OCI-LY3 (cell line): ENCODE results near the gene ARHGAP10.

ENCODE experiments used
- CTCF ChIP-seq: fragments of 200-600, 300-600 bp; sonication (generic); IDR thresholded peaks from 2 replicates; pipeline ENCODE4 v1.5.1; 2014; ENCODE audit warnings: antibody characterized with exemption, low read length, low read depth
- EZH2phosphoT487 ChIP-seq: fragments of 200-600 bp; shearing (Covaris generic); IDR thresholded peaks from 2 replicates; pipeline ENCODE4 v1.6.1; 2018; ENCODE audit warnings: antibody characterized with exemption, mixed run types, low read depth

DNA sequence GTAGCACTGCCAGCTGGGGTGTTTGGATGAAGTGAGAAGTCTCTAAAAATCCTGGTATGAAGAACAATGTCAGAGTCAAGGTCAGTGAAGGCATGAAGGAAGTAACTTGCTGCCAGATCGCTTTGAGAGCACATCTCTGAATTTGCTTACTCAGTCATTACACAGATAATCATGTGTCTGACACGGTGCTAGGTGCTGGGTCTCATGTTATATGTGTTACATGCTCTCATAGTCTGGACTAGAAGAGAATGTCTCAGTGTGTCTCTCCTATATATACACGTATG is 337.9 kb downstream of the ARHGAP10 start:
- TF ChIP-seq CTCF (no peak), EZH2phosphoT487 (no peak)
